ENCODE data around the gene DEFB108B.

DNA sequence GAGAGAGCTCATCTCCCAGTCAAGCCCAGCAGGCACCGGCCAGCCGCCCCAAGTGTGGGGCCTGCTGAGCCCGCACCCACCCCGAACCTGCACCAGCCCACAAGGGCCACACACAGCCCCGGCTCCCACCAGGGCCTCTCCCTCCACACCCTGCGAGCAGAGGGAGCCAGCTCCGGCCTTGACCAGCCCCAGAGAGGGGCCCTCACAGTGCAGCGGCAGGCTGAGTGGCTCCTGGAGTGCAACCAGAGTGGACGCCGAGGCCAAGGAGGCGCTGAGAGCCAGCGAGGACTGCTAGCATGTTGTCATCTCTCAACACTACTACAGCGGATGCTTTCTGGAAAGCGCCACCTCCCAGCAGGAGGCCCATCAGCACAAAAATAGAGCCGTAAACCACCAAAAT, 10.9 kb downstream of the DEFB108B start:
- no peak for TF ChIP-seq POLR2A (IDR thresholded peaks at IDR 0.05; ENCODE audit: extremely low read depth, insufficient read length)
- TF ChIP-seq, protein P1, sequence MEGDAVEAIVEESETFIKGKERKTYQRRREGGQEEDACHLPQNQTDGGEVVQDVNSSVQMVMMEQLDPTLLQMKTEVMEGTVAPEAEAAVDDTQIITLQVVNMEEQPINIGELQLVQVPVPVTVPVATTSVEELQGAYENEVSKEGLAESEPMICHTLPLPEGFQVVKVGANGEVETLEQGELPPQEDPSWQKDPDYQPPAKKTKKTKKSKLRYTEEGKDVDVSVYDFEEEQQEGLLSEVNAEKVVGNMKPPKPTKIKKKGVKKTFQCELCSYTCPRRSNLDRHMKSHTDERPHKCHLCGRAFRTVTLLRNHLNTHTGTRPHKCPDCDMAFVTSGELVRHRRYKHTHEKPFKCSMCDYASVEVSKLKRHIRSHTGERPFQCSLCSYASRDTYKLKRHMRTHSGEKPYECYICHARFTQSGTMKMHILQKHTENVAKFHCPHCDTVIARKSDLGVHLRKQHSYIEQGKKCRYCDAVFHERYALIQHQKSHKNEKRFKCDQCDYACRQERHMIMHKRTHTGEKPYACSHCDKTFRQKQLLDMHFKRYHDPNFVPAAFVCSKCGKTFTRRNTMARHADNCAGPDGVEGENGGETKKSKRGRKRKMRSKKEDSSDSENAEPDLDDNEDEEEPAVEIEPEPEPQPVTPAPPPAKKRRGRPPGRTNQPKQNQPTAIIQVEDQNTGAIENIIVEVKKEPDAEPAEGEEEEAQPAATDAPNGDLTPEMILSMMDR (IDR thresholded peaks at IDR 0.05; ENCODE audit: low read depth, low read length): no peak
